ENCODE data around the gene NPTX1.

Gene NPTX1

DNA sequence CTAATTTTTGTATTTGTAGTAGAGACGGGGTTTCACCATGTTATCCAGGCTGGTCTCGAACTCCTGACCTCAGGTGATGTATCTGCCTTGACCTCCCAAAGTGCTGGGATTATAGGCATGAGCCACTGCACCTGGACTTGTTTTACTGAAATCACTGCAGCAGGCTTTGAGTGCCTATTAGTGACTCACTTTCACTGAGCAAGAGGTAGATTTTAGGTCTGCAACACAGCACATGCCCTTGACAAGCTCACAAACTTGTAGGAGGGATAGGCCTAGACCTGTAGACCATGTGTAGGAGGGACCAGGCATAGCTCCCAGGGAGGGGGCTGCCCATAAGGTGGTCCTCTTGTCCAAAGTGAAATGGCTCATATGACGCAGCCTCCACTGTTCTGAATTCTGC, 41.2 kb upstream of the NPTX1 start:
- DNase-seq (ENCODE audit: low read depth): peak; percentile 50
- H3K4me3 ChIP-seq (ENCODE audit: low read length): no peak overlapping the region
- TF ChIP-seq CTCF (IDR thresholded peaks at IDR 0.05; ENCODE audit: insufficient read depth, low read depth, low read length, missing control alignments): no peak

DNA sequence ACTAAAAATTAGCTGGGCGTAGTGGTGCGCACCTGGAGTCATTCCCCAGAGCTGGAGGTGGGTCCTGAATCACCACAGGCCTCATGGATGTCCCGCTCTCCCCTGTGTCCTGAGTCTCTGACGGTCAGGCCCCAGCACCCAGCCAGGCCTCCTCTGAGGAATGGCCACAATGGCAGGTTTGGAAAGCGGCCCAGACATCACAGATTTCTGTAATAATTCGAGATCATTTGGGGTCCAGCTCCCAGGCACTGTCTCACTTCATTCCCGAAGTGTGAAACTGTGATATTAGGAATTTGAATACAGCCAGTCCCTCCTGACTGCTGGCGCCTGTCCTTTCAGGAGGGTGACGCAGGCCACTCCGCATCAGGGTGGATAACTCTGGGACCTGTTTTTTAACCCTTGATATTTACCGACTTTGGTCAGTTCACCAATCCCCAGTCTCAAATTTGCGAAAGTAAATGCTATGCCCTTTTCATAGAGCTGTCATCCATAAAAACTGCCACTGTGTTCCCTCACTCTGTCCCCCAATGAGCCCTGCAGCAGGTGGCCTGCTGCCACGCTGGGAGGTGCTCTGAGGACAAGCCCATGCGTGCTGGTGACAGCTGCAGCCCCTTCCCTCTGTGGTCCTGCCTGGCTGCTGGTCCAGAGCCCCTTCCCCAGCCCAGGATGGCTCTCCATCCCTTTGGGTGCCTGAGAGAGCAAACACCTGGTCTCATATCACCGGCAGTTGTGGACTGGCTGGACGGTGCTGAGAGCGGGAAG, 39.9 kb upstream of the NPTX1 start:
- no peak overlapping the region for H3K4me3 ChIP-seq (ENCODE audit: low read length)
- TF ChIP-seq CTCF (IDR thresholded peaks at IDR 0.05; ENCODE audit: insufficient read depth, low read depth, low read length, missing control alignments): no peak
- DNase-seq (ENCODE audit: low read depth): no peak

- no peak for TF ChIP-seq CTCF (IDR thresholded peaks at IDR 0.05; ENCODE audit: insufficient read depth, low read depth, low read length, missing control alignments)
- H3K4me3 ChIP-seq (ENCODE audit: low read length): no peak overlapping the region
- peak; percentile 27 for DNase-seq (ENCODE audit: low read depth)
These were observed 37.5 kb upstream of the NPTX1 start for GRCh38 chr17:80513892-80514291.

DNA sequence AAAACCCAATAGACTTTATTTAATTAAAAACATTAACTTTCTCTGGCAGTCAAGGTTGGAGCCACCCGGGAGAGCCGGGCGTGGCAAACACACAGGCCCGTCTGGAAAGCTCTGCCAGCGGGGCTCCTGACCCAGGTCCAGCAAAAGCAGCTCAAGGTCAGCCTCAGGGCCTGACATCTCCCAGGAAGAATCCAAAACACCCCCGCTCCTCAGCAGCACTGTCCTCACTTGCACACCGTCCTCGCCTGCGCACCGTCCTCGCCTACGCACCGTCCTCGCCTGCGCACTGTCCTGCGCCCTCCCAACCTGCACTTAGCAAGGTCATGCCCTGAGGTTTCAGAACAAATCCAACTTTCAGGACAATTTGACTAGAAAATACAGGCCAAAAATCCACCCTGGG, 36.8 kb upstream of the NPTX1 start:
- no peak for TF ChIP-seq CTCF (IDR thresholded peaks at IDR 0.05; ENCODE audit: insufficient read depth, low read depth, low read length, missing control alignments)
- no peak for DNase-seq (ENCODE audit: low read depth)

DNA sequence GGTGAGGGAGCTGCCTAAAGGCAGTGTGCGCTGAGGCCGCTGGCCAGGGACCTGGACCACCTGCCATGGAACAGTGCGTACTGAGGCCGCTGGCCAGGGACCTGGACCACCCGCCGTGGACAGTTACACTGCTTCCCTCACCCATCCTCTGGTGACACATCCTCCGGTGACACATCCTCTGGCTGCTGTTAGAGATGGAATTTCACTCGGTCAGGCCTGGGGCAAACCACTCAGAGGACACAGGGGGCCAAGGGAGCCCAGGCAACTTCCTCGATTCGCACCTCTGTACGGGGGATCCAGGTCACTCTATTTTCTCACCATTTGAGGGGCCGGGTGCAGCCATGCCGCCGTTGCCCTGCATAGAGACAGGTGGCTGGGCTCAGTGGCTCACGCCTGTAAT, 35.8 kb upstream of the NPTX1 start:
- TF ChIP-seq CTCF (IDR thresholded peaks at IDR 0.05; ENCODE audit: insufficient read depth, low read depth, low read length, missing control alignments): no peak
- H3K4me3 ChIP-seq (ENCODE audit: low read length): no peak overlapping the region
- peak; percentile 29 for DNase-seq (ENCODE audit: low read depth)

More for the DNA sequence above, 36.8 kb upstream of the NPTX1 start:
- H3K4me3 ChIP-seq (ENCODE audit: low read length): no peak overlapping the region

- H3K4me3 ChIP-seq (ENCODE audit: low read length): no peak overlapping the region
- no peak for DNase-seq (ENCODE audit: low read depth)
- TF ChIP-seq CTCF (IDR thresholded peaks at IDR 0.05; ENCODE audit: insufficient read depth, low read depth, low read length, missing control alignments): no peak
These were observed 35.1 kb upstream of the NPTX1 start for GRCh38 chr17:80511222-80512180.

All from epithelial cell of esophagus (primary cell).